Pons (tissue), 1 donor: ENCODE results near the gene GALNT18.

ENCODE experiments used
- DNase-seq: peaks from one replicate; pipeline ENCODE4 v3.0.0-alpha.2; 2016; ENCODE audit warnings: low spot score

GALNT18 gene

DNA sequence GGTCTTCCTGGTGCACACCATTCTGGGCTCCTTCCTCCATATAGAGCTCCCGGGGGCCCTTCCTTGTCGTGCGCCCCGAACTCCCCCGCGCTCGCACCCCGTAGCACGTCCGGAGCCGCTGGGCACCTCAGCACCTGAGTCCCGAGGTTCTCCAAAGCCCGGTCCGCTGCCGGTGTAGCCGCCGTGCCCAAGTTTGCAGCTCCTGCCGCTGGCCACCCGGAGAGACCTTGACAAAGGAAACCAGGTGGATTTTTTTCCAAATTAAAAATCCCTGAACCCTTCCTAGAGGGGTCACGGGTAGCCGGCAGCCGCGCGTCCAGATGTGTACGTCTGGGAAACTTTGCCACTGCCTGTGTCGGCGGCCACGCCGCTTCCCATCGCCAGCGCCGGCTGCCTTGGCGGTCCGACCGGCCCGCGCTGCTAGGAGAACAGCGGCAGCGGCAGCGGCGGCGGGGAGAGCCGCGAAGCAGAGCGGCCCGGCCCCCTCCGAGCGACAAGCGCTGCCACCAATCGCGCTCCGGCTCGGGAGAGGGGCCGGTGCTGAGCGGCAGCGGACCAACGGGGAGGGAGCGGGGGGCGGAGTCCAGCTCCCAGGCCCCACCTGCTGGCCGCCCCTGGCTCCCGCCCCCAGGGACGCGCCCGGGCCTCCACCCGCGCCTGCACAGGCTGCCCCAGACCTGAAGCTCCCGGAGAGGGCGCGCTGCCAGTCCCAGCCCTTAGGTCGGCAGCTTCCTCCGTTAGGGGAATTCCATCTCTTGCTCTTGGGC, at the start of gene GALNT18:
GALNT18 (minus strand) TSS at position 433 of the 767 bp plus-strand sequence.
- peak; percentile 89 for DNase-seq

DNA sequence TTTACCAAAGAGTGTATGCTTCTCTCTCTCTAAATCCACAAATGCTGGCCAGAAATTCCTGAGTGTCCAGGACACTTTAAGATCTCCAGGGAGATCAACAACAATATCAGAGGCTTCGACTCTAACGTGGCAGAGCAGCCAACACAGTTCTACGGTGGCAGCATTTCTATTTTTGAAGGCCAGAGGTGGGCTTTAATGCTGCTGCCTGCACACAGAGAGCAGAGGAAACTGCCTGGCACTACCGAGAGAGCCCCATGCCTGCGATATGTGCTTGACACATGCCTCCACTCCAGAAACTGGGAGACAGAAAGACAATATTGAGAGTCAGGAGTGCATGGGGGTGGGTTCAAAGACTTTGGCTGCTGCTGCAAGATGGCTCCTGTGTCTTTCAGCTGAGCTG, 48.8 kb upstream of the GALNT18 start:
- DNase-seq = no peak

DNA sequence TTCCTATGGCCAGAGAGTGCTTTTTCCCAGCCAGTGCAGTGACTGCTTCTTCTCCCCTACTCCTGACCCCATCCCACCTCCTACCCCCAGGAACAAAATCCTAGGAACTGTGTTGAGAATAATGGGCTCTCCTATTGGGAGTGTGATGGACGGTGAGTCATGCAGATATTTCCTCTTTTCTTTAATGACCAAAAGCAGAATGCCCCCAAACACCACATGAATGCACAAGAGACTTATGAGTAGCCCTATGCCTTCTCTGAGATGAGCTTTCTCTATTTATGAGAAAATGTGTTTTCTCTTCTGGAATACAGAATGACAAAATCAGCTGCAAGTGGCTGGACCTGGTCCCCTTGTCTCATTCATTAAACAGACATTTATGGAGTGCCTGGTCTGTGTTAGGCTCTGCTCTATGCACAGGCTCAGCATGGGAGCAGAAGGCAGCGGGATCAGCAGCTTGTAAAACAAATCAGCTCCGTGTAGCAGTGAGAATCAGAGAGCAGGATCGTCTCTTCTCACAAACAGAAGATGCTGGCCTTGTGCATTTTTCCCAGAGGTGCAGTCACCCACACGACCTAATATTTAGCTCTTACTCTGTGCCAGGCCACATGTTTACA, 47.5 kb upstream of the GALNT18 start:
- DNase-seq = no peak

DNA sequence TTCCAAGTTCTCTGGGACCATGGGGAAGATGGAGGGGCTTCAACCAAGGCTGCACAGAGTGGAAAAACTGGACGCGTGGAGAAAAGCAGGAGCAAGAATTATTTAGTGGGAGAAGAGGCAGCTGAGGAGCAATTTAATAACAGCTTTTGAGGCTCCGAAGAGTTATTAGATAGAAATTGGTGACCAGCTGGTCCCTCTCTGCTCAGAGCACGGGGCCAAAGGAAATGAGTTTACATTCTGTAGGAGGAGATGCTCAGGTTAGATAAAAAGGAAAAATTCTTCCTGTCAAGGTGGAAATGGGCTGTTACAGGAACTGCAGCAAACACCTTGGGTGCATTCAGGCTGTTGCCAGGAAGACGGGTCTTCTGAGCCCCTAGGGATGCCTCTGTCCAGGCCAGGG, 47.0 kb upstream of the GALNT18 start:
- DNase-seq = no peak

DNA sequence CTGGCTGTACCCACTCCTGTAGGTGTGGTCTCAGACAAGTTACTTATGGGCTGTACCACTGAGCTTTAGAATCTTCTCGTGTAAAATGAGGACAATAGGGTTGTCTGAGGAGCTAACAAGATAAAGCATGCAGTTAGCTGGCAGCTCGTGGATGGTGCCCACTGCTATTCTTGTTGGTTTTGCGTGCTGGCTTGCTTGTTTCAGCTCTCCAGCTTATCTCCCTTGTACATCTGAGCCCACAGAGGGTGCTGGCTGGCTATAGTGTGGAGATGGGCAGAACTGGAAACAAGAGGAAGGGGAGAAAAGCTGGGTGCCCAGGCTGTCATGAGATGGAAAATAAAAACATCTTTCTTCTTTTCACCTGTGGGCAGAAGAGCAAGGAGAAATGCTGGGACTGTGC, 46.5 kb upstream of the GALNT18 start:
- no peak for DNase-seq

DNA sequence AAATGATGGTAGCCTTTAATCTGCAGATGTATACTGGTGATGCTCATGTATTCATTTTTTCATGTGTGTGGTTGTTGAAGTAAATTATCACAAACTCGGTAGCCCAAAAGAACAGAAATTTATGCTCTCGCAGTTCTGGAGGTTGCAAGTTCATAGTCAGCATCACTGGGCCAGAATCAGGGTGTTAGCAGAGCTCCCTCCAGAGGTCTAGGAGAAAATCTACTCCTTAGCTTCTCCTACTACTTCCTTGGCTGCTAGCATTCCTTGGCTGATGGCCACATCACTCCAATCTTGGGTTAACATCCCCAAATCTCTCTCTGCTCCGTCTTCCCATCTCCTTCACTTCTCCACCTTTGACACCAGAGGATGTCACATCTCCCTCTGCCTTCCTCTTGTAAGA, 45.3 kb upstream of the GALNT18 start:
- no peak for DNase-seq

DNA sequence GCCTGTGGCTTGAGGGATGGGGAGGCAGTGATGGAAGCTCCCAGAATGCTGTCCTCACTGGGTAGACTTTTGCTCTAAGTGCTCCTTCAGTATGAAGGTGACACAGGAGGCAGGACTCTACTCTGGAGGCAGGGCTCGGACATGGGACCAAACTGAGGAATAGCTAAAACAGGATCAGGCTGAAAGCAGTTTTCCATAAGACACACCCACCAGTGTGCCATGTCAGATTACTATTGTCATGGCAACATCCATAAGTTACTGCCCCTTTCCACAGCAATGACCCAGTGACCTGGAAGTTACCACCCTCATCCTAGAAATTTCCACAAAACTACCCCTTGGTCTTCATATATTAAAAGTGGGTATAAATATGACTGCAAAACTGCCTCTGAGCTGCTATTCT, 43.6 kb upstream of the GALNT18 start:
- no peak for DNase-seq

DNA sequence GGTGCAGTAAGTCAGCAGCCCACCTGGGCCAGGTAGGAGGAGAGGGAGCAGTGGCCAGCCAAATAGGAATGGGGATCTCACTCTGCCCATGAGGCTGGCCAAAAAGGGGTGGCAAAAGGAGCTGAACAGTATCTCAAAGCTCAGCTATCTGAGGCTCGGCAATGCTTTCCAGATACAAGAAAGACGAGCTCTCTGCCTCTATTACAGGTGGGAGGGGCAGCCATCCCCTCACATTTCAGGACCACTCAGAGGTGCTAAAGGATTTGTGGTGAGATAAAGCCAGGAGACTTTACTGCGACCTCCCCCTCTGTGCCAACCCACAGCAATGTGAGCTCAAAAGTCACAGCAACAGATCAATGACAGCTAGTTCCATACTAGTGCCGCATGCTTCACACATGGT, 42.1 kb upstream of the GALNT18 start:
- DNase-seq = no peak

DNA sequence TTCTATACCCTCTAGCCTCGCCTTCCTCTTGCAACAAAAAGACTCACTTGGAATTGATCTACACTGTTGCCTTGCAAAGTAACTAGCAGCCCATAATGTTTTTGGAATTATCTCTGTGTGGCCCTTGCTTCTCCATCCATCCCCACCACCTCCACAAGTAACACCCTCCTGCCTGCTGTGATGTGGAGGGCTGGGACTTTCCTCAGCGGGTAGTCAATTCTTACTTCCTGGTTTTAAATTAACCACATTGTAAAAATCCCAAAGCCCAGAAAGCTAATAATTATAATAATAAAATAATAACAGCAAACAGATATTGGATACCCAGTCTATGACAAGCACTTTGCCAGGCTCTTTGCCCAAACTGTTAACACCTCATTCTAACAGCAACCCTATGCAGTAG, 40.8 kb upstream of the GALNT18 start:
- DNase-seq = no peak

DNA sequence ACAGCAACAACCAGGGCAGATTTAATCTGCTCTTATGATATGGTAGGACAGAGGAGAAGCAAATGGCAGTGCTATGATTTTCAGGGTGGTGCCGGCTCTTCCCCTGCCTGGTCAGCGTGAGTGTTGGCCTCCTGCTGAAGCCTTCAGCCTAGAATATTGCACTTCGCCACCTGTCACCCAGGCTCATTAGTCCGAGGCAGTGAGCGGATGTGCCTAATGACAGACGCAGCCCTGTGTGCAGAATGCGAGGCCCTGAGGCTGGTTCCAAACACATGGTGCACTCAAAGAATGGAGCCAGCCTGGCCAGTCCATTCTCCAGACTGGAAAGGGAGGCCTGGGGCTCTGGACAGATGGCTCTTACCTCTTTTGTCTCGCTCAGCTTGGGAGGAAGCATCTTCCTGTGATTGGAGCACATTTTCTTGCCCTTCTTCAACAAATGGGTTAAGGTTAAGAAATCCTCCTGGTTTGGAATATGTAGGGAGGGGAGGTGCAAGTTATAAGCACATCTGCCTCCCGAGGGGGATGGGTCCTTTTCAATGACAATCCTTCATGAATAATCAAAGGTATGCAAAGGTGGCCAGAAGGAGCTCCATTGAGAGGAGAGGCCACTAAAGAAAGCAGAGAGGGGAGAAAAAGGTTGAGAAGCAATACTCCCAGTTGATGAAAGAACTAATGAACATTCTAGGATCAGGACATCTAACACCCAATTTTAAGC, 39.7 kb upstream of the GALNT18 start:
- no peak for DNase-seq

DNA sequence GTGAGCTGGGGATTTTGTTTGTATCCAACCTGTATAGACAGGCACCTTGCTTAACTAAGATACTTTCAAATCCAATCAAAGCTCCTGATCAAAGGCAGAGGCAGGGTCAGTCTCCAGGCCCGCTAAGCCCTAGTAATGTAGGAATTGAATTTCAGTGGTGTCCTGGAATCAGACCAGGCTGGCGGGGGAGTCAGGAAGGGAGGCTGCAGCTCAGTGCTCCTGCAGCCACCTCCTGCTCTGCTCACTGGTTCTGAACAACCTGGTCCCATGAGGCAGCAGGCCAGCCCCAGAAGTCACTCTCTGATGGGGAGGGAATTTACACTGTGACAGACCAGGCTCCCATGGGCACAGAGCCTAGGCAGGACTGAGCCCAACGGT, 38.5 kb upstream of the GALNT18 start:
- no peak for DNase-seq

DNA sequence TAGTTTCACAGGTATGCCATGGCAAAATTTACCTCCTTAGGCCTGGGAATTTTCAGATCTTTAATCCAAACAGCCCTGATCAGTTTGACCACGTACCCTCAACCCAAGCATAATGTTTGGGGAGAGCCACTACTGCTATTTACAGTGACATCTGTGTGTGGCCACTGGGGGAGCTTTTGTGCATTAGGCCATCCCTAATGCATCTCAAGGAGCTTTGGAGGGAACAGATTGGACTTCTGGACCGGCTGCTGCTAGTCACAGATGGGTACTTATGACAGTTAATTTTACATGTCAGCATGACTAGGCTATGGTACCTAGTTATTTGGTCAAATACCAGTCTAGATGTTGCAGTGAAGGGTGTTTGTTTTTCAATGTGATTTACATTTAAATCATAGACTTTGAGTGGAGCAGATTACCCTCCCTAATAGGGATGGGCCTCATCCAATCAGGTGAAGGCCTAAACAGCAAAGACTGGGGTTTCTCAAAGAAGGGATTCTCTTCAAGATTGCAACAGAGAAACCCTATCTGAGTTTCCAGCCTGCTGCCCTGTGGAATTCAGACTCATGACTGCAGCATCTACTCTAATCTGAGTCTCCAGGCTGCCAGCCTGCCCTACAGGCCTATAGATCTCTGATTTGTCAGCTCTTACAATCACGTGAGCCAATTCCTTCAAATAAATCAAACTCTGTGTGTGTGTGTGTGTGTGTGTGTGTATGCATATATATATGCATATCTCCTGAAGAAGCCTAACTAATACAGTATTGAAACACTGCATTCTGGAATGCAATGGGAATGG, 38.0 kb upstream of the GALNT18 start:
- no peak for DNase-seq

DNA sequence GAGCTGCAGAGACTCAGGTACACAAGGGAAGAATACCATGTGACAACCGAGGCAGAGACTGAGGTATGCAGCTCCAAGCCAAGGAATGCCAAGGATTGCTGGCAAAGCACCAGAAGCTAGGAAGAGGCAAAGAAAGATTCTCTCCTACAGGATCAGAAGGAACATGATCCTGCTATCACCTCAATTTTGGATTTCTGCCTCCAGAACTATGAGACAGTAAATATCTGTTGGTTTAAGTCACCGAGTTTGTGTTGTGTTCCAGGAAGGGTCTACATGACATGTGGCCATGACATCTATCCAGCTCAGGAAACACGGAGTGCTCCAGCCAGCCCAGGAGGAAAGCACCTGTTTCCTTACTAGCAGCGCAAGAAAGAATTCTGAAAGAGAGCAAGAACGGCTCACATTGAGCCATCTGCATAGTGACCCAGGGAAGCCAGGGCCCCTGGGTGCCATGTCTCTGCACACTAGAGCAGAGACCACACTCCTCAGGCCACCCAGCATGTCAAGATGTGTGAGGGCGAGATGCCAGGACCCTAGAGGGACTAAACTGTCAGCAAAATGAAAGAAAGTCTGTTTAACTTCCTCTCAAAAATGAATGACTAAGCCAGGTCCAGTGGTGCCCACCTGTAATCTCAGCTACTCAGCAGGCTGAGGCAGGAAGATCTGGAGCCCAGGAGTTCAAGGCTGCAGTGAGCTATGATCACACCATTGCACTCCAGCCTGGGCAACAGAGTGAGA, 35.6 kb upstream of the GALNT18 start:
- no peak for DNase-seq

DNA sequence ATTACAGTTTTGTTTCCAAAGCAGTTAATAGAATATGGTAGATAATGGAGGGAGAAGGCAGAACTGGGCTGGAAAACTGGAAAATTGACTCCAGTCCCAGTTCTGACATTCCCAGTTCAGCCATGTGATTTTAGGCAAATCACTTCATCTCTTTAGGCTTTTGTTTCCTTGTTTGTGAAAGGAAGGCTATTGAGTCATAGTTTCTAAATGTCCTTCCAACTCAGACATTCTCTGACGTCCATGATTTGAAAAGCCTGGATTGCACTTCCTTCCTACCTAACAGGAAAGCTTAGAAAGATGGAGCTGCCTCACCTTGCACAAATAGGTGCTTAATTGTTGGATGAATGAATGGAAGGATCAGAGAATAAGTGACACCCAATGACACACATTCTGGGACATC, 19.8 kb upstream of the GALNT18 start:
- peak; percentile 48 for DNase-seq

DNA sequence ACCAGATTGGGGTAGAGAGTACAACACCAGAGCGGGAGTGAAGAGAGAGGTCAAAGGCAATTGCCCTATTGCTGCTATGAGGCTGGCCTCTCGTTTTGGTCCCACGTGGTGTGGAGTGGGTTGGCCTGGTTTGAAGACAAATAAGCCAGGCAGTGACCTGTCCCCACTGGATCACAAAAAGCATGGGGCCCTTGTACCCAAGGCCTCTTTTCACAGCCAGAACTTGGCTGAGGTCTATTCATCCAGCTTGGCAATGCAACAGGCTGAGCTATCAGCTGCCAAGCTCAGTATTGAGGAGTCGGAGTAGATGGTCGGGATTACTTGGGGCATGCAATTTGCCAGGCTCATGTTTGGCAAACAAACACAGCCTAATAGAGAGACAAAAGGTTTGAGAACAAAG, 19.2 kb upstream of the GALNT18 start:
- peak; percentile 72 for DNase-seq

DNA sequence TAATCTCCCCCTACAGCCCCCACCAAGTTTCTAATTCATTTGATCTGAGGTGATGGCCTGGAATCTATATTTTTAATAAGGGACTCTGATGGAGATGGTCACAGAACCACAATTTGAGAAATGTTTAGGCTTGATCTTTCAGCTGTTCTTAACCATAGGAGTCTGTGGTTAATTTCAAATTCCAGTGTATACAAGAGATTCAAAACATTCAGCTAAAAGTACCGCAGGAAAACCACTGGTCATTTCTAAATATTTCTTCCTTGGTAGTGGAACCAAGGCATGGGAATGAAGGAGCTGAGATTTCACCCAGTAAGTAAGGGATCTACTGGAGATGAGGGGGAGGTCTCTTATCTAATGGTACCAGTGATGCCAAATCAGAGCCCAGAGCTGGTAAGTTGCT, 18.3 kb upstream of the GALNT18 start:
- DNase-seq = no peak

DNA sequence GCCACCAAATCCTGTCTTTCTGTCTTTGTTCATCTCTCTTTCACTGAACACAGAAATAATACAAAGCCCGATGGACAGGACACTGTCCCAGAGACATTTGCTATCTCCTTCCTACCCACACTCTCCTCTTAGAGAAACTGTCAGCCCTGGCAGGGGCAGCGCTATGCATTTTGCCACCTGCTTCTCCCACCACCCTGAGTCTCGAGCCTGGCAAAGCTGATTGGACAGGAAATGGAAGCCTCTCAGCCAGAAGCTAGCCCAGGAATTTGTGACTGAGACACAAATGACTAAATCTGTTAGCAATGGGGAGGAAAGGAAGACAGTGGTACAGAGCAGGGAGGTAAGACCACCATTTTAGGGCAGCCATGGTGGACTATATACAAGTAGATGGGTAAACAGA, 14.9 kb upstream of the GALNT18 start:
- no peak for DNase-seq

DNA sequence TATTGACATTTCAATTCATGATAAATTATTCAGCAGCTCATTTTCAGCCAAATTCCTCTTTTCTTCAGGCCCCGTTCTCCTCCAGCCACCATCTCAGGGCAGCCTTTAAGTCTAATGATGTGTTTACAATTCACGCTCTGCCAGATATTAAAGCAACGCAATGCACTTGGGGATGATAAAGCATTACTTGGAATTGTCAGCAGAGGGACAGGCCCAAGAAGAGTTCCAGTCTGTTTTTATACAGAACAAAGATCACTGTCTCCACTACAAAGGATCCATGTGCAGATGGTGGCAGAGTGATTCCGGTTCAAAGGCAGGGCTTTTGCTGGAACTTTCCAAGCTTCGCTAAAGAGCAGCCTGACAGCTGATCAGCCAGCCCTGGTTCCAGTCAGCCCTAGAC, 13.6 kb upstream of the GALNT18 start:
- DNase-seq = peak; percentile 37

DNA sequence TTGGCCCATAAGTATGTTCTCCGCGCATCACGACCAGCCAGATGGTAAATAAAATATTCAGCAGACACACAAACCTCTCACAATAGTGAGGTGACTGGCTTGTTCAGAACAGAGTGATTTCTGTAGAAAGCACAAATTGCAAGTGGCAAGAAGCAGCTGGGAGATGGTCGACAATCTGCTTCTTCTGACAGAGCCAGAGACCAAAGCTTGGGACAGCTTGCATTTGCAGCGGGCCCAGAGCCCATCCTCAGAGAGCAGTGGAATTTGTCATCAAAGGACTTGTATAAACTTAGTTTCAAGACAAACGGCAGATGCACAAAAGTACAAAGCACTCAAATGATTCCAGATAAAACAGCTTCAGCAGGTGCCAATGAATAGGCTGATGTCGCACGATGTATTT, 7.6 kb upstream of the GALNT18 start:
- DNase-seq = no peak

DNA sequence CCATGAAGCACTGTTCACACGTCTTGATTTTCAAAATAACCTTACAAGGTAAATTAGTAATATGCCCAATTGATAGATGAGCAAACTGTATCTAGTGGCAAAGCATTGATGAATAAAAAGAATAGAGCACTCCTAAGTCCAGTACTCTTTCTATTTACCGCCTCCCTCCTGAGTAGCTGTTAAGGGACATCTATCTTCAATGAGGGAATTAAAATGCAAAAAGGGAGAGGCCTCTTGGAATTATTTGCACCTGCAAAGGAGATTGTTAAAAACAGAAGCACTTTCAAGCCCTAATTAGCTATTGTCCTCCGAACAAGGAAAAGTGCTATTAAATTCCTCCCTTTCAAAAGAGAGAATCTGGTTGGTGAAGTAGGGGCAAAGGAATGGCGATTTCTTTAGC, 6.8 kb upstream of the GALNT18 start:
- DNase-seq = no peak

DNA sequence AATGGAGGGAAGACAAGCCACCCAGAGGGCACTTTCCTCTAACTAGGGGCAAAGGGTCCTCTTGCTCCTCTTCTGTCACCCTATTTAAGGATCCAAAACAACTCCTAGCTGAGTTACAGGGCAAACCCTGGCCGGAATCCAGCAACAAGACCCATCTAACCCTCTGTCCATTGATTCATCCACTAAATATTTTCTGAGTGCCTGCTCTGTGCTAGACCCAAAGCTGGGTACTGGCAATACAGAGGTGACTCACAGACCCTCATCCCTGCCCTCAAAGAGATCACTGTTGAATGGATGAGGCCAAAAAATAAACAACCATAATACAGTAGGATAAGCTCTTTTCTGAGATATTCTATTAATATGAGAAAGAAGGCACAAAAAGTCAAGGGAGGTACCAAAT, 4.3 kb upstream of the GALNT18 start:
- DNase-seq = no peak

DNA sequence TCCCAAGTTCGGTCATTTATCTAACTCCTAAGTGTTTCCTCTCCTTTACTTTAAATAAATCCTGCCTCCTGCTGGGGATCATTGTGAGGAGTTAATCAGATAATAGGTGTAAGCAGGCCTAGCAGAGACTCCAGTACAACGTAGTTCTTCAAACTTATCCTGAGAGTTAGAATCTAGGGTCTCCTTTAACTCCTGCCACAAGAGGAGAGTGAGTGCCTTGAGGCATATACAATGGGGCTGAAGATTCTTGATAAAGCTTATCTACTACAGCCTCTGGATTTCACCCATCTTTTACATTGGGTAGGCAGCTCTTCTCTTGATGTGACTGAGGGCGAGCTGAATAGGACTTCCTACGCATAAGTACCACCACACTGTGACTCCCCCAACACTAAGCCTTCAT, 3.1 kb upstream of the GALNT18 start:
- DNase-seq = no peak
